A549 (cell line): Measurements from ENCODE around the gene WEE2. TPM values are rescaled to one million over a fixed set of nuclear protein-coding genes. Genes with fewer than 3 reads are reported as not detected.

Source experiments
- ATAC-seq, 2 experiments: fragments of 200-7000 bp in 1 of 2; fragments of >200 bp in 1 of 2; cut with Nextera tagmentation in 1 of 2; cut with Tn5 transposase in 1 of 2; 3 replicates each; pipeline versions ENCODE4 v1.8.0 to v1.9.1; 2018 to 2020; ENCODE audit warnings: mild to moderate bottlenecking in 1 of 2, moderate library complexity in 1 of 2
- CTCF ChIA-PET: fragments of 300-600 bp; sonication (Branson Sonifier 250); formaldehyde crosslinking; extraction: SDS; loops from one replicate; lab custom pipeline; 2021; ENCODE audit warnings: antibody characterized with exemption, inconsistent platforms; lab: Yijun Ruan, JAX
- POLR2A ChIA-PET: fragments of 350-600 bp; formaldehyde crosslinking; extraction: SDS; loops from one replicate; lab custom pipeline; 2021; ENCODE audit warnings: antibody characterized with exemption, inconsistent platforms; lab: Yijun Ruan, JAX
- DNase-seq, 2 experiments: peaks; one replicate each; pipeline versions ENCODE4 v3.0.0 to v3.0.0-alpha.2; 2011 to 2016; ENCODE audit warnings: low read depth in 1 of 2, low spot score in 1 of 2
- FAIRE-seq: peaks from 2 replicates; lab custom pipeline; 2011; peaks lifted over from hg19 to GRCh38; lab: Jason Lieb, UNC
- H3K27ac ChIP-seq, 2 experiments: fragments of >200 bp; sonication (Bioruptor Twin); formaldehyde crosslinking; 3 replicates each; pipeline ENCODE4 v1.5.1; 2016 to 2017
- H3K4me1 ChIP-seq: fragments of >200 bp; sonication (Bioruptor Twin); formaldehyde crosslinking; 3 replicates; pipeline ENCODE4 v1.6.1; 2016
- H3K4me2 ChIP-seq: fragments of >200 bp; sonication (Bioruptor Twin); formaldehyde crosslinking; 3 replicates; pipeline ENCODE4 v1.6.1; 2016
- H3K4me3 ChIP-seq: fragments of >200 bp; sonication (Bioruptor Twin); formaldehyde crosslinking; 3 replicates; pipeline ENCODE4 v1.5.1; 2016
- H3K9me3 ChIP-seq: fragments of >200 bp; sonication (Bioruptor Twin); formaldehyde crosslinking; 3 replicates; pipeline ENCODE4 v1.6.1; 2016
- CBX2 ChIP-seq: fragments of 200-600 bp; sonication (generic); IDR thresholded peaks from 2 replicates; pipeline ENCODE4 v1.6.1; 2016; ENCODE audit warnings: low read depth, mild to moderate bottlenecking, borderline replicate concordance
- CBX8 ChIP-seq: fragments of 200-600 bp; sonication (generic); IDR thresholded peaks from 2 replicates; pipeline ENCODE4 v1.6.1; 2016
- CEBPB ChIP-seq, 2 experiments: fragments of >200 bp in 1 of 2; sonication (Bioruptor Twin) in 1 of 2; formaldehyde crosslinking in 1 of 2; IDR thresholded peaks; 2 replicates each; pipeline ENCODE4 v1.6.1; 2012 to 2016
- CHD4 ChIP-seq: fragments of 200-600 bp; sonication (generic); IDR thresholded peaks from 2 replicates; pipeline ENCODE4 v1.6.1; 2016; ENCODE audit warnings: antibody characterized with exemption, mild to moderate bottlenecking, borderline replicate concordance
- EP300 ChIP-seq, 2 experiments: fragments of >200 bp; sonication (Bioruptor Twin); formaldehyde crosslinking; IDR thresholded peaks; 2 replicates in 1 of 2; 3 replicates in 1 of 2; pipeline ENCODE4 v1.6.1; 2016 to 2017
- FOSB ChIP-seq: fragments of 250-450 bp; sonication (Bioruptor Pico); IDR thresholded peaks from 2 replicates; pipeline ENCODE4 v1.5.0; 2020; ENCODE audit warnings: mild to moderate bottlenecking, moderate library complexity
- HDAC2 ChIP-seq: fragments of 200-600 bp; sonication (generic); IDR thresholded peaks from 2 replicates; pipeline ENCODE4 v1.6.1; 2016
- HOXA7 ChIP-seq: fragments of 250-450 bp; sonication (Bioruptor Pico); IDR thresholded peaks from 2 replicates; pipeline ENCODE4 v1.5.0; 2020; ENCODE audit warnings: mild to moderate bottlenecking, moderate library complexity
- HOXB13 ChIP-seq: fragments of 250-450 bp; sonication (Bioruptor Pico); IDR thresholded peaks from 2 replicates; pipeline ENCODE4 v1.5.0; 2020; ENCODE audit warnings: low read depth, mild to moderate bottlenecking, moderate library complexity
- HOXB5 ChIP-seq: fragments of 250-450 bp; sonication (Bioruptor Pico); IDR thresholded peaks from 2 replicates; pipeline ENCODE4 v1.5.0; 2020; ENCODE audit warnings: mild to moderate bottlenecking, moderate library complexity
- JUN ChIP-seq, 2 experiments: fragments of >200 bp; sonication (Bioruptor Twin); formaldehyde crosslinking; IDR thresholded peaks; 2 replicates in 1 of 2; 3 replicates in 1 of 2; pipeline ENCODE4 v1.6.1; 2016 to 2017
- KDM1A ChIP-seq: fragments of 200-600 bp; sonication (generic); IDR thresholded peaks from 2 replicates; pipeline ENCODE4 v1.6.1; 2016; ENCODE audit warnings: low read depth, mild to moderate bottlenecking
- MAZ ChIP-seq: fragments of 150-350 bp; IDR thresholded peaks from 2 replicates; pipeline ENCODE4 v1.6.1; 2014; ENCODE audit warnings: antibody characterized with exemption, low read depth, low read length, borderline replicate concordance
- NPAS2 ChIP-seq: fragments of 250-450 bp; sonication (Bioruptor Pico); IDR thresholded peaks from 2 replicates; pipeline ENCODE4 v1.8.0; 2022; ENCODE audit warnings: mild to moderate bottlenecking, moderate library complexity, borderline replicate concordance
- POLR2A ChIP-seq: IDR thresholded peaks from 2 replicates; pipeline ENCODE4 v1.6.1; 2012; ENCODE audit warnings: mild to moderate bottlenecking, low read length
- RCOR1 ChIP-seq: fragments of 150-350 bp; IDR thresholded peaks from 2 replicates; pipeline ENCODE4 v1.6.1; 2014; ENCODE audit warnings: antibody characterized with exemption, low read length, low read depth
- TFCP2L1 ChIP-seq: fragments of 250-450 bp; sonication (Bioruptor Pico); IDR thresholded peaks from 2 replicates; pipeline ENCODE4 v1.5.0; 2021; ENCODE audit warnings: mild to moderate bottlenecking
- TP53 ChIP-seq: fragments of 250-450 bp; sonication (Bioruptor Pico); IDR thresholded peaks from 2 replicates; pipeline ENCODE4 v1.5.0; 2021; ENCODE audit warnings: mild to moderate bottlenecking, moderate library complexity
- WGBS: methylation state at CpG from one replicate; pipeline ENCODE4 v1.1.6; 2017; ENCODE audit errors: missing lambda C conversion rate; 5-methylcytosine and 5-hydroxymethylcytosine counted together
- polyA plus RNA-seq, 4 experiments: library from polyadenylated mRNA; depleted of rRNA in 3 of 4; stranded (reverse); fragments of >200 nt; fragmentation: RNase III in 1 of 4; extraction: RNeasy Plus Mini Kit Qiagen cat#74134 plus additional on column Dnase treatment in 1 of 4; gene quantifications; 2 replicates in 3 of 4; 3 replicates in 1 of 4; pipeline ENCODE4 v1.2.3, GENCODE V29; 2011 to 2017
- TF ChIP-seq, protein P1 (sequence below): fragments of 200-600 bp; sonication (generic); IDR thresholded peaks from 2 replicates; pipeline ENCODE4 v1.6.1; 2016; ENCODE audit warnings: antibody characterized with exemption, mild to moderate bottlenecking, moderate library complexity
- TF ChIP-seq, protein P2 (sequence below): fragments of 250-450 bp; sonication (Bioruptor Pico); IDR thresholded peaks from 2 replicates; pipeline ENCODE4 v1.5.0; 2020; ENCODE audit warnings: low read depth, mild to moderate bottlenecking, moderate library complexity
- TF ChIP-seq, protein P3 (sequence below): fragments of 450-650 bp; IDR thresholded peaks from 2 replicates; pipeline ENCODE4 v1.6.1; 2014; ENCODE audit warnings: antibody characterized with exemption
- TF ChIP-seq, protein P4 (sequence below): fragments of 150-350 bp; IDR thresholded peaks from 2 replicates; pipeline ENCODE4 v1.6.1; 2014; ENCODE audit warnings: low read depth, mild to moderate bottlenecking, low read length
- TF ChIP-seq, protein P5 (sequence below): fragments of 250-450 bp; sonication (Bioruptor Pico); IDR thresholded peaks from 2 replicates; pipeline ENCODE4 v1.5.0; 2021; ENCODE audit warnings: mild to moderate bottlenecking, moderate library complexity, borderline replicate concordance
- TF ChIP-seq, protein P6 (sequence below): fragments of >200 bp; sonication (Bioruptor Twin); formaldehyde crosslinking; IDR thresholded peaks from 3 replicates; pipeline ENCODE4 v1.6.1; 2016
- TF ChIP-seq, protein P7 (sequence below): fragments of >200 bp; sonication (Bioruptor Twin); formaldehyde crosslinking; IDR thresholded peaks from 2 replicates; pipeline ENCODE4 v1.6.1; 2016

The WEE2 gene
- polyA plus RNA-seq, 2 of the 4 experiments (the other 2 are of a cell fraction) = not detected

DNA sequence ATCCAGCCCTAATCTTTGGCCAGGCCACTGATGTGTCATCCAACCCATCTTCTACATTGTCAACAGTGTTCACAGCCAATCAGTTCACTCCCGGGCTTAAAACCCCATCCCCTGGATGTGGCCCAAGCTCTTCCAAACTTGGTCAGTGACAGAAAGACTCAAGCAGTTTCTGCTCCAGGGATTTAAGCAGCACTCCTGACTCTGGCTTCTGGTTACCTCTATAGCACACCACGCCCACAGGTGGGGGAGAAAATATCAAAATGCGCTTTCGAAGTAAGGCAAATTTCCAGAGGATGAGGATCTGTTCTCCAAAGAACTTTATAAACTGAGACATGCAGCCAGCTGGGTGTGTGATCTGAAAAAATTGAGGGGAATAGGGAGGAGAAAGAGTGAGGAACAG lies 42.1 kb upstream of the WEE2 start:
- H3K4me2 ChIP-seq = no peak overlapping the region
- ChIA-PET POLR2A (no interaction called here), CTCF (interaction anchor here (0.6 to 2.4 kb wide), 5 partner anchors 12 to 425 kb away, joined by 3 to 9 read pairs (median 4); no protein-coding TSS in a partner anchor)
- no peak for ATAC-seq
- no peak overlapping the region for H3K4me3 ChIP-seq
- TF ChIP-seq RCOR1 = no peak
- no peak for TF ChIP-seq CHD4
- TF ChIP-seq TFCP2L1 (CRISPR knock-in tag) = no peak
- TF ChIP-seq MAZ = no peak
- TF ChIP-seq, protein P1, sequence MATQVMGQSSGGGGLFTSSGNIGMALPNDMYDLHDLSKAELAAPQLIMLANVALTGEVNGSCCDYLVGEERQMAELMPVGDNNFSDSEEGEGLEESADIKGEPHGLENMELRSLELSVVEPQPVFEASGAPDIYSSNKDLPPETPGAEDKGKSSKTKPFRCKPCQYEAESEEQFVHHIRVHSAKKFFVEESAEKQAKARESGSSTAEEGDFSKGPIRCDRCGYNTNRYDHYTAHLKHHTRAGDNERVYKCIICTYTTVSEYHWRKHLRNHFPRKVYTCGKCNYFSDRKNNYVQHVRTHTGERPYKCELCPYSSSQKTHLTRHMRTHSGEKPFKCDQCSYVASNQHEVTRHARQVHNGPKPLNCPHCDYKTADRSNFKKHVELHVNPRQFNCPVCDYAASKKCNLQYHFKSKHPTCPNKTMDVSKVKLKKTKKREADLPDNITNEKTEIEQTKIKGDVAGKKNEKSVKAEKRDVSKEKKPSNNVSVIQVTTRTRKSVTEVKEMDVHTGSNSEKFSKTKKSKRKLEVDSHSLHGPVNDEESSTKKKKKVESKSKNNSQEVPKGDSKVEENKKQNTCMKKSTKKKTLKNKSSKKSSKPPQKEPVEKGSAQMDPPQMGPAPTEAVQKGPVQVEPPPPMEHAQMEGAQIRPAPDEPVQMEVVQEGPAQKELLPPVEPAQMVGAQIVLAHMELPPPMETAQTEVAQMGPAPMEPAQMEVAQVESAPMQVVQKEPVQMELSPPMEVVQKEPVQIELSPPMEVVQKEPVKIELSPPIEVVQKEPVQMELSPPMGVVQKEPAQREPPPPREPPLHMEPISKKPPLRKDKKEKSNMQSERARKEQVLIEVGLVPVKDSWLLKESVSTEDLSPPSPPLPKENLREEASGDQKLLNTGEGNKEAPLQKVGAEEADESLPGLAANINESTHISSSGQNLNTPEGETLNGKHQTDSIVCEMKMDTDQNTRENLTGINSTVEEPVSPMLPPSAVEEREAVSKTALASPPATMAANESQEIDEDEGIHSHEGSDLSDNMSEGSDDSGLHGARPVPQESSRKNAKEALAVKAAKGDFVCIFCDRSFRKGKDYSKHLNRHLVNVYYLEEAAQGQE = no peak
- no peak for TF ChIP-seq CEBPB (IDR thresholded peaks at IDR 0.05)
- TF ChIP-seq, protein P2, sequence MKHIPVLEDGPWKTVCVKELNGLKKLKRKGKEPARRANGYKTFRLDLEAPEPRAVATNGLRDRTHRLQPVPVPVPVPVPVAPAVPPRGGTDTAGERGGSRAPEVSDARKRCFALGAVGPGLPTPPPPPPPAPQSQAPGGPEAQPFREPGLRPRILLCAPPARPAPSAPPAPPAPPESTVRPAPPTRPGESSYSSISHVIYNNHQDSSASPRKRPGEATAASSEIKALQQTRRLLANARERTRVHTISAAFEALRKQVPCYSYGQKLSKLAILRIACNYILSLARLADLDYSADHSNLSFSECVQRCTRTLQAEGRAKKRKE (CRISPR knock-in tag) = no peak
- TF ChIP-seq, protein P3, sequence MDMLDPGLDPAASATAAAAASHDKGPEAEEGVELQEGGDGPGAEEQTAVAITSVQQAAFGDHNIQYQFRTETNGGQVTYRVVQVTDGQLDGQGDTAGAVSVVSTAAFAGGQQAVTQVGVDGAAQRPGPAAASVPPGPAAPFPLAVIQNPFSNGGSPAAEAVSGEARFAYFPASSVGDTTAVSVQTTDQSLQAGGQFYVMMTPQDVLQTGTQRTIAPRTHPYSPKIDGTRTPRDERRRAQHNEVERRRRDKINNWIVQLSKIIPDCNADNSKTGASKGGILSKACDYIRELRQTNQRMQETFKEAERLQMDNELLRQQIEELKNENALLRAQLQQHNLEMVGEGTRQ = no peak
- TF ChIP-seq HOXB13 (CRISPR knock-in tag) = no peak
- no peak for TF ChIP-seq HDAC2
- TF ChIP-seq, protein P4, sequence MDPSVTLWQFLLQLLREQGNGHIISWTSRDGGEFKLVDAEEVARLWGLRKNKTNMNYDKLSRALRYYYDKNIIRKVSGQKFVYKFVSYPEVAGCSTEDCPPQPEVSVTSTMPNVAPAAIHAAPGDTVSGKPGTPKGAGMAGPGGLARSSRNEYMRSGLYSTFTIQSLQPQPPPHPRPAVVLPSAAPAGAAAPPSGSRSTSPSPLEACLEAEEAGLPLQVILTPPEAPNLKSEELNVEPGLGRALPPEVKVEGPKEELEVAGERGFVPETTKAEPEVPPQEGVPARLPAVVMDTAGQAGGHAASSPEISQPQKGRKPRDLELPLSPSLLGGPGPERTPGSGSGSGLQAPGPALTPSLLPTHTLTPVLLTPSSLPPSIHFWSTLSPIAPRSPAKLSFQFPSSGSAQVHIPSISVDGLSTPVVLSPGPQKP = no peak
- no peak for TF ChIP-seq CBX2
- no peak for TF ChIP-seq CBX8
- no peak for TF ChIP-seq TP53 (CRISPR knock-in tag)
- TF ChIP-seq POLR2A = no peak
- TF ChIP-seq, protein P5, sequence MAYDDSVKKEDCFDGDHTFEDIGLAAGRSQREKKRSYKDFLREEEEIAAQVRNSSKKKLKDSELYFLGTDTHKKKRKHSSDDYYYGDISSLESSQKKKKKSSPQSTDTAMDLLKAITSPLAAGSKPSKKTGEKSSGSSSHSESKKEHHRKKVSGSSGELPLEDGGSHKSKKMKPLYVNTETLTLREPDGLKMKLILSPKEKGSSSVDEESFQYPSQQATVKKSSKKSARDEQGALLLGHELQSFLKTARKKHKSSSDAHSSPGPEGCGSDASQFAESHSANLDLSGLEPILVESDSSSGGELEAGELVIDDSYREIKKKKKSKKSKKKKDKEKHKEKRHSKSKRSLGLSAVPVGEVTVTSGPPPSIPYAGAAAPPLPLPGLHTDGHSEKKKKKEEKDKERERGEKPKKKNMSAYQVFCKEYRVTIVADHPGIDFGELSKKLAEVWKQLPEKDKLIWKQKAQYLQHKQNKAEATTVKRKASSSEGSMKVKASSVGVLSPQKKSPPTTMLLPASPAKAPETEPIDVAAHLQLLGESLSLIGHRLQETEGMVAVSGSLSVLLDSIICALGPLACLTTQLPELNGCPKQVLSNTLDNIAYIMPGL (CRISPR knock-in tag) = no peak
- no peak for DNase-seq
- peaks cover 22% of the 10 kb centered on the region for H3K4me1 ChIP-seq
- WGBS = 93% methylated on average over 4 of the region's 4 CpGs
- no peak overlapping the region for H3K27ac ChIP-seq
- H3K9me3 ChIP-seq = no peaks in the 10 kb centered on the region
- no peak for FAIRE-seq

DNA sequence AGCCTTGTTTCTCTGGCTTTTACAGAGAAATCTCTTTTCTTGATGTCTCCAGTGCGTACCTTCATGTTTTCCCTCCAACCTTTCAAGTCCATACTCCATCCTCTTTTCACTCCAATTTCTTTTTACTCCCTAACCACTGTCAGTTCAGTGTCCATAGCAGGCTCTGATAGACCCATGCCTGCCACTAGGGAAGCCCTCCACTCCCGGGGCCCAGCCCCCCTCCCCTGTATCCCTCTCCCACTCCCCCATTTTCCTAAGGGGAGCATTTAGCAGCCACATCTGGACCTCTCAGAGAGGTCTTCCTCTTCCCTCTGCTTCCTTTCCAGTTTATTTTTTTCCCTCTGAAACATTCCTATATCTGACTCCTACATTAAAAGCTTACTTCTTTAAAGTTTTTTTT lies 39.3 kb upstream of the WEE2 start:
- 66% methylated on average over 2 of the region's 2 CpGs for WGBS
- ChIA-PET CTCF (interaction anchor here (0.6 to 1.0 kb wide), 2 partner anchors 9 to 216 kb away, joined by 3 to 6 read pairs; no protein-coding TSS in a partner anchor), POLR2A (no interaction called here)
- Histone ChIP-seq H3K9me3 (no peaks in the 10 kb centered on the region), H3K27ac (no peak overlapping the region), H3K4me3 (no peak overlapping the region), H3K4me1 (peaks cover 12% of the 10 kb centered on the region), H3K4me2 (no peak overlapping the region)
- no peak for ATAC-seq
- DNase-seq = no peak
- FAIRE-seq = no peak
- TF ChIP-seq CBX2 (no peak), FOSB (CRISPR knock-in tag) (no peak), JUN (IDR thresholded peaks at IDR 0.05) (no peak), NPAS2 (no peak), HOXA7 (no peak), HOXB5 (no peak), CBX8 (no peak), EP300 (IDR thresholded peaks at IDR 0.05) (no peak), KDM1A (no peak)
- TF ChIP-seq, protein P1 = no peak
- TF ChIP-seq, protein P6, sequence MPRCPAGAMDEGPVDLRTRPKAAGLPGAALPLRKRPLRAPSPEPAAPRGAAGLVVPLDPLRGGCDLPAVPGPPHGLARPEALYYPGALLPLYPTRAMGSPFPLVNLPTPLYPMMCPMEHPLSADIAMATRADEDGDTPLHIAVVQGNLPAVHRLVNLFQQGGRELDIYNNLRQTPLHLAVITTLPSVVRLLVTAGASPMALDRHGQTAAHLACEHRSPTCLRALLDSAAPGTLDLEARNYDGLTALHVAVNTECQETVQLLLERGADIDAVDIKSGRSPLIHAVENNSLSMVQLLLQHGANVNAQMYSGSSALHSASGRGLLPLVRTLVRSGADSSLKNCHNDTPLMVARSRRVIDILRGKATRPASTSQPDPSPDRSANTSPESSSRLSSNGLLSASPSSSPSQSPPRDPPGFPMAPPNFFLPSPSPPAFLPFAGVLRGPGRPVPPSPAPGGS = no peak
- TF ChIP-seq, protein P7, sequence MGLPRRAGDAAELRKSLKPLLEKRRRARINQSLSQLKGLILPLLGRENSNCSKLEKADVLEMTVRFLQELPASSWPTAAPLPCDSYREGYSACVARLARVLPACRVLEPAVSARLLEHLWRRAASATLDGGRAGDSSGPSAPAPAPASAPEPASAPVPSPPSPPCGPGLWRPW = no peak
